Transverse colon (tissue), 4 donors: Measurements from ENCODE around the gene ACAD8.

ENCODE experiments used
- CTCF ChIP-seq, 5 experiments: fragments of 200-600 bp in 3 of 5; fragments of 450-650 bp in 2 of 5; sonication (generic) in 3 of 5; IDR thresholded peaks; 1 replicate in 2 of 5; 2 replicates in 3 of 5; pipeline ENCODE4 v1.5.1; 2016 to 2017; ENCODE audit warnings: antibody characterized with exemption in 5 of 5, inconsistent platforms in 3 of 5, mild to moderate bottlenecking in 2 of 5, moderate library complexity in 1 of 5
- EP300 ChIP-seq: sonication (generic); formaldehyde crosslinking; IDR thresholded peaks from one replicate; pipeline ENCODE4 v1.6.1; 2017; ENCODE audit warnings: antibody characterized with exemption, low read depth
- POLR2A ChIP-seq: fragments of 450-650 bp; IDR thresholded peaks from one replicate; pipeline ENCODE4 v1.6.1; 2016; ENCODE audit warnings: antibody characterized with exemption, mild to moderate bottlenecking, moderate library complexity
- POLR2AphosphoS5 ChIP-seq, 3 donors: sonication (generic); formaldehyde crosslinking; IDR thresholded peaks; one replicate each; pipeline ENCODE4 v1.6.1; 2016; ENCODE audit warnings: antibody characterized with exemption in 3 of 3

GRCh38 chr11:134278356-134278755, 25.0 kb downstream of the ACAD8 start:
- TF ChIP-seq CTCF (IDR thresholded peaks at IDR 0.05) (no peak), POLR2AphosphoS5 (IDR thresholded peaks at IDR 0.05) (no peak), POLR2A (no peak), EP300 (no peak)
